K562 (cell line): Measurements from ENCODE around the gene FUT2. TPM values are rescaled to one million over a fixed set of nuclear protein-coding genes. Genes with fewer than 3 reads are reported as not detected.
A peak's percentile ranks its signal among the peaks of the same experiment; 100 is the strongest.

Experiments used
- ATAC-seq: fragments of 200-7000 bp; cut with Tn5 transposase; 3 replicates; pipeline ENCODE4 v1.9.1; 2020; ENCODE audit warnings: moderate library complexity
- BruUV-seq: library from RNA; stranded (reverse); fragments of 400-500 nt; replicated peaks from 2 replicates; lab custom pipeline; 2021; lab: Mats Ljungman, UMichigan
- CTCF ChIA-PET: fragments of 300-600 bp; formaldehyde crosslinking; extraction: SDS; loops from one replicate; lab custom pipeline; 2021; ENCODE audit warnings: low intra/inter-chr PET ratio; lab: Yijun Ruan, JAX
- POLR2A ChIA-PET: fragments of 300-600, 350-650 bp; sonication (Branson Sonifier 250); formaldehyde crosslinking; extraction: SDS; loops from one replicate; lab custom pipeline; 2021; ENCODE audit warnings: antibody characterized with exemption, inconsistent platforms; lab: Yijun Ruan, JAX
- DNase-seq, 4 experiments: peaks; one replicate each; pipeline versions ENCODE4 v3.0.0 to v3.0.0-alpha.2; 2011 to 2018; ENCODE audit warnings: low spot score in 3 of 4, mixed read lengths in 3 of 4; ENCODE audit errors: extremely low read depth in 1 of 4
- FAIRE-seq: peaks from 2 replicates; lab custom pipeline; 2011; peaks lifted over from hg19 to GRCh38; lab: Jason Lieb, UNC
- H2AFZ ChIP-seq: 2 replicates; pipeline ENCODE4 v1.6.0; 2011; ENCODE audit warnings: low read depth, low read length, control low read depth, inconsistent platforms
- H3K27ac ChIP-seq: fragments of 200-600 bp; 3 replicates; pipeline ENCODE4 v1.8.0; 2011; ENCODE audit warnings: low read depth, mild to moderate bottlenecking, control low read depth, inconsistent platforms, low read length, moderate library complexity, mixed read lengths; ENCODE audit errors: extremely low read depth
- H3K27me3 ChIP-seq, 2 experiments: fragments of 300-600 bp in 1 of 2; 2 replicates in 1 of 2; 3 replicates in 1 of 2; pipeline versions ENCODE4 v1.6.0 to v1.8.0; 2011; ENCODE audit warnings: inconsistent platforms in 2 of 2, low read length in 2 of 2, mild to moderate bottlenecking in 1 of 2, mixed read lengths in 1 of 2, moderate library complexity in 1 of 2; ENCODE audit not compliant: control insufficient read depth in 2 of 2, insufficient read depth in 2 of 2
- H3K36me3 ChIP-seq: fragments of 300-600 bp; 3 replicates; pipeline ENCODE4 v1.8.0; 2011; ENCODE audit warnings: mild to moderate bottlenecking, low read length, inconsistent platforms; ENCODE audit not compliant: control insufficient read depth, insufficient read depth
- H3K4me1 ChIP-seq, 2 experiments: fragments of 200-600 bp in 1 of 2; replicated peaks in 1 of 2; 2 replicates in 1 of 2; 3 replicates in 1 of 2; pipeline versions ENCODE4 v1.5.1 to v1.8.0; 2011; ENCODE audit warnings: inconsistent platforms in 2 of 2, low read length in 2 of 2, mild to moderate bottlenecking in 1 of 2, mixed read lengths in 1 of 2, moderate library complexity in 1 of 2; ENCODE audit not compliant: control insufficient read depth in 2 of 2, insufficient read depth in 2 of 2
- H3K4me2 ChIP-seq: 2 replicates; pipeline ENCODE4 v1.6.1; 2011; ENCODE audit warnings: low read length, control low read depth, inconsistent platforms, mixed read lengths; ENCODE audit not compliant: insufficient read depth
- H3K4me3 ChIP-seq: fragments of 200-600 bp; sonication (generic), shearing (Covaris generic); 2 replicates; pipeline ENCODE4 v1.5.1; 2016; ENCODE audit warnings: control low read depth, inconsistent platforms
- H3K79me2 ChIP-seq: fragments of 200-600 bp; 3 replicates; pipeline ENCODE4 v1.8.0; 2011; ENCODE audit warnings: low read length, inconsistent platforms; ENCODE audit not compliant: control insufficient read depth, insufficient read depth
- H3K9ac ChIP-seq, 2 experiments: 2 replicates each; pipeline versions ENCODE4 v1.6.0 to v1.6.1; 2011; ENCODE audit warnings: low read depth in 2 of 2, low read length in 2 of 2, control low read depth in 1 of 2, inconsistent platforms in 1 of 2, mild to moderate bottlenecking in 1 of 2, mixed read lengths in 1 of 2; ENCODE audit not compliant: insufficient read depth in 1 of 2
- H3K9me1 ChIP-seq: one replicate; pipeline ENCODE4 v1.6.0; 2011; ENCODE audit warnings: inconsistent platforms, mild to moderate bottlenecking, low read length, moderate library complexity; ENCODE audit not compliant: control insufficient read depth, insufficient read depth
- H3K9me3 ChIP-seq: replicated peaks from 2 replicates; pipeline ENCODE4 v1.5.1; 2011; ENCODE audit warnings: low read depth, low read length, inconsistent platforms; ENCODE audit not compliant: control insufficient read depth, insufficient read depth
- H4K20me1 ChIP-seq: replicated peaks from 2 replicates; pipeline ENCODE4 v1.6.1; 2011; ENCODE audit warnings: low read length, inconsistent platforms, mixed read lengths; ENCODE audit not compliant: control insufficient read depth, insufficient read depth
- BCOR ChIP-seq: fragments of 450-650 bp; IDR thresholded peaks from 2 replicates; pipeline ENCODE4 v1.6.1; 2016
- FOXK2 ChIP-seq, 2 experiments: fragments of 450-650 bp; IDR thresholded peaks in 1 of 2; conservative IDR thresholded peaks in 1 of 2; 2 replicates each; pipeline ENCODE4 v1.6.1; 2016; ENCODE audit warnings: low read depth in 2 of 2, mild to moderate bottlenecking in 1 of 2
- ILK ChIP-seq: fragments of 450-650 bp; IDR thresholded peaks from 2 replicates; pipeline ENCODE4 v1.6.1; 2016; ENCODE audit warnings: missing genetic modification characterization, low read depth, mild to moderate bottlenecking, missing compliant biosample characterization, moderate library complexity, borderline replicate concordance
- PTBP1 ChIP-seq: fragments of 200-400 bp; formaldehyde crosslinking; IDR thresholded peaks from 2 replicates; pipeline ENCODE4 v1.6.1; 2017; ENCODE audit warnings: low read depth, low read length
- SP1 ChIP-seq: sonication (generic); formaldehyde crosslinking; IDR thresholded peaks from 2 replicates; pipeline ENCODE4 v1.8.1; 2022; ENCODE audit warnings: mild to moderate bottlenecking, missing genetic modification reagents
- SRSF9 ChIP-seq: fragments of 200-400 bp; formaldehyde crosslinking; IDR thresholded peaks from 2 replicates; pipeline ENCODE4 v1.6.1; 2017; ENCODE audit warnings: low read depth, low read length, borderline replicate concordance
- TAF1 ChIP-seq: IDR thresholded peaks from 2 replicates; pipeline ENCODE4 v1.6.1; 2011; ENCODE audit warnings: mild to moderate bottlenecking, low read length, moderate library complexity; ENCODE audit not compliant: insufficient read depth, control insufficient read depth, severe bottlenecking; ENCODE audit errors: extremely low read depth
- USF1 ChIP-seq: sonication (generic); formaldehyde crosslinking; IDR thresholded peaks from 2 replicates; pipeline ENCODE4 v1.9.0; 2022; ENCODE audit warnings: mild to moderate bottlenecking, missing genetic modification reagents
- WGBS: fragments of 100-300 bp; shearing (Covaris generic); methylation state at CpG from one replicate; pipeline ENCODE4 v1.1.6; 2016; ENCODE audit warnings: low coverage, mixed read lengths; ENCODE audit not compliant: insufficient coverage; ENCODE audit errors: missing lambda C conversion rate; 5-methylcytosine and 5-hydroxymethylcytosine counted together
- in situ Hi-C: fragments of 300-500 bp; cut with MboI; formaldehyde crosslinking; loops from 4 replicates; pipeline ENCODE4 v1.15.0; 2018; ENCODE audit warnings: inconsistent platforms, mixed read lengths
- intact Hi-C: fragments of 100-400 bp; cut with micrococcal nuclease; formaldehyde crosslinking; loops from 2 replicates; pipeline ENCODE4 v1.14.2; 2022
- polyA plus RNA-seq, 8 experiments: library from polyadenylated mRNA; depleted of rRNA in 4 of 8; stranded (reverse) in 5 of 8; unstranded in 3 of 8; fragments of >200 nt; fragmentation: Nextera tagmentation in 2 of 8; fragmentation: Illumina TruSeq in 1 of 8; extraction: Ambion mirVana in 2 of 8; extraction: Trizol in 1 of 8; gene quantifications; 2 replicates each; pipeline versions ENCODE4 v1.2.1 to v1.2.3, GENCODE V29; 2011 to 2014; ENCODE audit warnings: inconsistent platforms in 1 of 8, missing spikeins in 1 of 8
- total RNA-seq, 7 experiments: library from RNA; depleted of rRNA in 6 of 7; stranded (reverse); fragments of >200 nt in 6 of 7; fragmentation: Illumina TruSeq in 2 of 7; extraction: Trizol in 2 of 7; gene quantifications; 2 replicates each; pipeline versions ENCODE4 v1.2.1 to v1.2.3, GENCODE V29; 2011 to 2021; ENCODE audit warnings: low replicate concordance in 1 of 7
- TF ChIP-seq, protein P1 (sequence below): sonication (generic); formaldehyde crosslinking; IDR thresholded peaks from 2 replicates; pipeline ENCODE4 v1.8.0; 2023; ENCODE audit warnings: mild to moderate bottlenecking, missing genetic modification reagents

The FUT2 gene
- total and polyA plus RNA-seq, 9 of the 15 experiments (the other 6 are each of a cell fraction or from before 2014, with no cell fraction given), result 0.03 to 0.04 TPM; not detected in 7

- Histone ChIP-seq H3K4me2 (no peak overlapping the region), H3K9me1 (no peaks in the 10 kb centered on the region), H4K20me1 (no peaks in the 10 kb centered on the region), H3K4me1 (peaks cover 11 to 21% of the 10 kb centered on the region in 2 experiments), H3K27ac (no peak overlapping the region), H3K9ac (no peak overlapping the region), H2AFZ (no peak overlapping the region)
- intact Hi-C loops, result no loop called here
- FAIRE-seq, result no peak
- CTCF ChIA-PET, result no interaction called here
- TF ChIP-seq SP1 (CRISPR knock-in tag) (no peak), BCOR (0 out of 2 replicates have a peak, but pooled peaks have one; percentile 28)
- TF ChIP-seq, protein P1, sequence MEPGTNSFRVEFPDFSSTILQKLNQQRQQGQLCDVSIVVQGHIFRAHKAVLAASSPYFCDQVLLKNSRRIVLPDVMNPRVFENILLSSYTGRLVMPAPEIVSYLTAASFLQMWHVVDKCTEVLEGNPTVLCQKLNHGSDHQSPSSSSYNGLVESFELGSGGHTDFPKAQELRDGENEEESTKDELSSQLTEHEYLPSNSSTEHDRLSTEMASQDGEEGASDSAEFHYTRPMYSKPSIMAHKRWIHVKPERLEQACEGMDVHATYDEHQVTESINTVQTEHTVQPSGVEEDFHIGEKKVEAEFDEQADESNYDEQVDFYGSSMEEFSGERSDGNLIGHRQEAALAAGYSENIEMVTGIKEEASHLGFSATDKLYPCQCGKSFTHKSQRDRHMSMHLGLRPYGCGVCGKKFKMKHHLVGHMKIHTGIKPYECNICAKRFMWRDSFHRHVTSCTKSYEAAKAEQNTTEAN, result no peak
- TF ChIP-seq, all 486 proteins: peak for 1
- no peaks in the 10 kb centered on the region for H3K27me3 ChIP-seq
- H3K79me2 ChIP-seq, result no peaks in the 10 kb centered on the region
- ATAC-seq (no peak), DNase-seq (no peak)
- 67% methylated on average over 6 of the region's 6 CpGs for WGBS
- POLR2A ChIA-PET, result interaction anchor here (0.7 to 1.2 kb wide), 2 partner anchors 9 to 12 kb away, joined by 3 read pairs; no protein-coding TSS in a partner anchor
- no peaks in the 10 kb centered on the region for H3K9me3 ChIP-seq
- no peak overlapping the region for H3K4me3 ChIP-seq
- no peaks in the 10 kb centered on the region for H3K36me3 ChIP-seq
- in situ Hi-C loops, result no loop called here
- BruUV-seq, result no TSS peak
These were observed 30.0 kb upstream of the FUT2 start for GRCh38 chr19:48665786-48666185.

DNA sequence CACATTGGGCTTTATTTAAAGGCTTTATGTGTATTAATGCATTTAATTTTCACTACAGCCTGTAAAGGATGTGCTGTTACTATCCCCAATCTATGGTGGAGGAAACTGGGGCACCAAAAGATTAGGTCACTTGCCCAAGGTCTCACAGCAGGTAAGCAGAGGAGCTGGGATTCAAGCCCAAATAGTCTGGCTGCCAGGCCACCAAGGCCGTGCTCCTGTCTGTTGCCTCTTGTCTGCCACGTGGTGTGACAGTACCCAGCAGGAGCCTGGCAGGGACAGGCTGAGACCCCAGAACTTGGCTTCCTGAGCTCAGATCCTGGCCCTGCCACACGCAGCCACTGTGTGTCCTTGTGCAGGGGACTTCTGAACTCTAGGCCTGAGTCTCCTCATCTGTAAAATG, 27.4 kb upstream of the FUT2 start:
- no peak overlapping the region for H3K9ac ChIP-seq
- H3K36me3 ChIP-seq, result no peaks in the 10 kb centered on the region
- TF ChIP-seq USF1 (CRISPR knock-in tag) (0 out of 2 replicates have a peak, but pooled peaks have one; percentile 10), PTBP1 (no peak), FOXK2 (conservative IDR thresholded peaks at IDR 0.05 in 1 of 2, IDR thresholded peaks at IDR 0.05 in 1 of 2; ENCODE audit: low read depth in 2 of 2) (no peak), SRSF9 (no peak), TAF1 (no peak), ILK (tag) (no peak)
- H3K27me3 ChIP-seq, result no peaks in the 10 kb centered on the region
- WGBS, result 3% methylated on average over 3 of the region's 3 CpGs
- in situ Hi-C loops, result no loop called here
- POLR2A ChIA-PET, result interaction anchor here (0.7 kb wide), 1 partner anchor 275 kb away, joined by 4 read pairs; the partner anchor contains the start of gene GRIN2D
- H3K4me2 ChIP-seq, result no peak overlapping the region
- H3K27ac ChIP-seq, result no peak overlapping the region
- H3K9me3 ChIP-seq, result no peaks in the 10 kb centered on the region
- no TSS peak for BruUV-seq
- H3K9me1 ChIP-seq, result no peaks in the 10 kb centered on the region
- peaks cover under 1 to 21% of the 10 kb centered on the region in 2 experiments; a peak in 2 of 5 replicates for H3K4me1 ChIP-seq
- no peaks in the 10 kb centered on the region for H4K20me1 ChIP-seq
- H3K79me2 ChIP-seq, result no peaks in the 10 kb centered on the region
- no peak for DNase-seq
- CTCF ChIA-PET, result no interaction called here
- intact Hi-C loops, result no loop called here
- H2AFZ ChIP-seq, result no peak overlapping the region
- no peak for FAIRE-seq
- no peak overlapping the region for H3K4me3 ChIP-seq
- ATAC-seq, result no peak
